ENCODE data around the gene LRRC18. TPM values are rescaled to one million over a fixed set of nuclear protein-coding genes. Genes with fewer than 3 reads are reported as not detected.

The LRRC18 gene
- total RNA-seq, 1 experiment from 2014 or later = not detected

- H3K9me3 Mint-ChIP-seq (ENCODE audit: unreplicated experiment) = no peaks in the 10 kb centered on the region
- no peak overlapping the region for H3K4me3 Mint-ChIP-seq (ENCODE audit: unreplicated experiment)
- CTCF ChIA-PET = no interaction called here
- no peaks in the 10 kb centered on the region for H3K36me3 Mint-ChIP-seq (ENCODE audit: insufficient read depth, unreplicated experiment)
- no TSS peak for BruUV-seq (replicated peaks)
- POLR2A ChIA-PET = no interaction called here
- no peak for TF ChIP-seq CTCF (IDR thresholded peaks at IDR 0.05; ENCODE audit: insufficient read depth in 1 of 2, low read depth in 1 of 2, low read length in 1 of 2, severe bottlenecking in 1 of 2, unreplicated experiment in 1 of 2)
- Histone ChIP-seq H3K36me3 (ENCODE audit: control insufficient read depth, insufficient read depth, low read length) (no peaks in the 10 kb centered on the region), H3K4me3 (ENCODE audit: low read depth, low read length) (no peak overlapping the region), H3K4me1 (no peaks in the 10 kb centered on the region), H3K27me3 (replicated peaks; ENCODE audit: control insufficient read depth, insufficient read depth, low read length) (no peaks in the 10 kb centered on the region), H3K9me3 (no peaks in the 10 kb centered on the region)
- H3K4me1 Mint-ChIP-seq (ENCODE audit: low read depth, unreplicated experiment) = no peaks in the 10 kb centered on the region
- no peak overlapping the region for H3K27ac Mint-ChIP-seq (ENCODE audit: unreplicated experiment)
- no peak for DNase-seq
- intact Hi-C loops (cut with micrococcal nuclease; ENCODE audit: unreplicated experiment) = no loop called here
- peaks cover 12% of the 10 kb centered on the region for H3K27me3 Mint-ChIP-seq (ENCODE audit: insufficient read depth, unreplicated experiment)
Measured at GRCh38 chr10:48935577-48935976, 4.1 kb downstream of the LRRC18 start.

DNA sequence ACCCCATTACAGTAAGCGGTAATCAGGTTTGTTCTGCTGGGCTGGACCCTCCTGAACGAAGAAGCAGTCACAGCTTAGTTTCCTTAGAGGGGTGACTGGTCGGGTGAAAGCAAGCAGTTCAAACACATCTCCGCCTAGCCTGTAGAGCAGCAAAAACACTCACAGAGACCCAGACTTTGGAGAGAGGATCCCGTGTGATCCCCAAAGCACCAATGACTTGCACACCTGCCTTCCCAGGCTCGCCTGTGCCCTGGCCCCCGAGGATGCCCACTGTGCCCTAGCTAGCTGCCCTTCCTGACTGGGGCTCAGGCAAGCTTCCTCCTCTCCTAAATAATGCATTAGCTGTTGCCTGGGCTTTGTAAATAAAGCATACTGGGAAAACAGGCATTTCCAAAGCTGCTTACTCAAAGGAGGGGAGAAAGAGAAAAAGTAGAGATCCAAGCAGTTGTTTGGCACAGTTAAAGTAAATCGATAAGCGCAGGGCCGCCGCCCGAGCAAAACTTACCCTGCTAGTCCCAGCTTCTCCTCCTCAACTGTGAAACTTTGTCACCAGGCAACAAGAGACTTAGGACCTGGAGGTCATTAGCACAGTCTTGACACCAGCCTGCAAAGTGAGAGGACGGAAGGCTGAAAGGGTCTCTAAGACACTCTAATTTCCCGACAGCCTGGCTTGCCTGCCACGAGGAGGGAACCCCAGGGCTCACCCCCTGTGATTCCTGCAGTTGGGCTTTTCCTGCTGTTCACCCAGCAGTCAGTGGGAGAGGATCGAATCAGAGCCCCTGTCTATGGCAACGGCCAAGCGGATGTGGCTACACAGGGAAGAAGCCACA, 4.8 kb downstream of the LRRC18 start:
- intact Hi-C loops (cut with micrococcal nuclease; ENCODE audit: unreplicated experiment) = no loop called here

More for the DNA sequence above, 4.8 kb downstream of the LRRC18 start:
- Histone ChIP-seq H3K4me3 (ENCODE audit: low read depth, low read length) (no peak overlapping the region), H3K4me1 (no peaks in the 10 kb centered on the region), H3K27me3 (replicated peaks; ENCODE audit: control insufficient read depth, insufficient read depth, low read length) (peaks cover 1% of the 10 kb centered on the region), H3K9me3 (no peaks in the 10 kb centered on the region), H3K36me3 (ENCODE audit: control insufficient read depth, insufficient read depth, low read length) (no peaks in the 10 kb centered on the region)
- no peak for TF ChIP-seq CTCF (IDR thresholded peaks at IDR 0.05; ENCODE audit: insufficient read depth in 1 of 2, low read depth in 1 of 2, low read length in 1 of 2, severe bottlenecking in 1 of 2, unreplicated experiment in 1 of 2)
- Mint-ChIP-seq H3K9me3 (ENCODE audit: unreplicated experiment) (no peaks in the 10 kb centered on the region), H3K27ac (ENCODE audit: unreplicated experiment) (no peak overlapping the region), H3K27me3 (ENCODE audit: insufficient read depth, unreplicated experiment) (peaks cover 11% of the 10 kb centered on the region), H3K36me3 (ENCODE audit: insufficient read depth, unreplicated experiment) (no peaks in the 10 kb centered on the region), H3K4me1 (ENCODE audit: low read depth, unreplicated experiment) (no peaks in the 10 kb centered on the region), H3K4me3 (ENCODE audit: unreplicated experiment) (no peak overlapping the region)
- no TSS peak for BruUV-seq (replicated peaks)
- CTCF ChIA-PET = interaction anchor here (1.0 kb wide), 1 partner anchor 14 kb away, joined by 3 read pairs; no protein-coding TSS in a partner anchor
- POLR2A ChIA-PET = no interaction called here
- no peak for DNase-seq
